ENCODE measurements around the gene GRIN2A.

Gene GRIN2A

GRCh38 chr16:9957002-9957401 is 225.2 kb downstream of the GRIN2A start:
- FAIRE-seq = no peak

- FAIRE-seq = no peak
Measured at GRCh38 chr16:9955677-9956076, 226.6 kb downstream of the GRIN2A start.

- no peak for FAIRE-seq
Measured at GRCh38 chr16:9953908-9954570, 228.2 kb downstream of the GRIN2A start.

GRCh38 chr16:9950658-9951057 is 231.6 kb downstream of the GRIN2A start:
- no peak for FAIRE-seq

GRCh38 chr16:9949396-9949795 is 232.8 kb downstream of the GRIN2A start:
- FAIRE-seq = no peak

GRCh38 chr16:9948933-9949332 is 233.3 kb downstream of the GRIN2A start:
- no peak for FAIRE-seq

- no peak for FAIRE-seq
Measured at GRCh38 chr16:9946022-9946720, 236.1 kb downstream of the GRIN2A start.

GRCh38 chr16:9943121-9943520 is 239.1 kb downstream of the GRIN2A start:
- FAIRE-seq = no peak

GRCh38 chr16:9941245-9941644 is 241.0 kb downstream of the GRIN2A start:
- no peak for FAIRE-seq

GRCh38 chr16:9934723-9935508 is 247.3 kb downstream of the GRIN2A start:
- no peak for FAIRE-seq

- FAIRE-seq = no peak
Measured at GRCh38 chr16:9932919-9933653, 249.1 kb downstream of the GRIN2A start.

- no peak for FAIRE-seq
Measured at GRCh38 chr16:9932000-9932399, 250.2 kb downstream of the GRIN2A start.

GRCh38 chr16:9929836-9930235 is 252.4 kb downstream of the GRIN2A start:
- FAIRE-seq = no peak

- FAIRE-seq = no peak
Measured at GRCh38 chr16:9929313-9929712, 252.9 kb downstream of the GRIN2A start.

GRCh38 chr16:9922441-9922840 is 259.8 kb downstream of the GRIN2A start:
- no peak for FAIRE-seq

GRCh38 chr16:9921997-9922396 is 260.2 kb downstream of the GRIN2A start:
- no peak for FAIRE-seq

- FAIRE-seq = no peak
Measured at GRCh38 chr16:9919460-9919859, 262.8 kb downstream of the GRIN2A start.

GRCh38 chr16:9917691-9918090 is 264.5 kb downstream of the GRIN2A start:
- no peak for FAIRE-seq

- no peak for FAIRE-seq
Measured at GRCh38 chr16:9913604-9914326, 268.5 kb downstream of the GRIN2A start.

- FAIRE-seq = no peak
Measured at GRCh38 chr16:9911989-9912388, 270.2 kb downstream of the GRIN2A start.

- FAIRE-seq = no peak
Measured at GRCh38 chr16:9911231-9911630, 271.0 kb downstream of the GRIN2A start.

GRCh38 chr16:9909072-9909825 is 273.0 kb downstream of the GRIN2A start:
- FAIRE-seq = no peak

Data from A204.1 (cell line).